Caki2 (cell line): Measurements from ENCODE around the gene KRTAP5-8. TPM values are rescaled to one million over a fixed set of nuclear protein-coding genes. Genes with fewer than 3 reads are reported as not detected.
"Not testable (repeated sequence)": the region's sequence is repeated elsewhere in the genome, so short reads cannot be mapped to it uniquely, and the experiment has no call there.

Experiments
- DNase-seq: peaks from one replicate; pipeline ENCODE4 v3.0.0-alpha.2; 2015; ENCODE audit warnings: low read depth
- in situ Hi-C: cut with HindIII; loops from 2 replicates; pipeline ENCODE4 v1.10.0; 2016; ENCODE audit warnings: low sequenced_read_pairs, low pct_unique_long_range_greater_than_20kb, mixed read lengths
- total RNA-seq: library from RNA; depleted of rRNA; stranded (reverse); fragments of >200 nt; shearing (Covaris generic); gene quantifications from 2 replicates; pipeline ENCODE4 v1.2.3, GENCODE V29; 2014; ENCODE audit warnings: low replicate concordance; rRNA removed

The KRTAP5-8 gene
- not detected in 2 replicates for total RNA-seq

GRCh38 chr11:71537977-71538665 lies at the start of gene KRTAP5-8:
Gene KRTAP5-8 (plus strand): TSS chr11:71538025. CDS start chr11:71538056, 31 bp downstream.
- DNase-seq, in situ Hi-C loops: not testable (repeated sequence)

DNA sequence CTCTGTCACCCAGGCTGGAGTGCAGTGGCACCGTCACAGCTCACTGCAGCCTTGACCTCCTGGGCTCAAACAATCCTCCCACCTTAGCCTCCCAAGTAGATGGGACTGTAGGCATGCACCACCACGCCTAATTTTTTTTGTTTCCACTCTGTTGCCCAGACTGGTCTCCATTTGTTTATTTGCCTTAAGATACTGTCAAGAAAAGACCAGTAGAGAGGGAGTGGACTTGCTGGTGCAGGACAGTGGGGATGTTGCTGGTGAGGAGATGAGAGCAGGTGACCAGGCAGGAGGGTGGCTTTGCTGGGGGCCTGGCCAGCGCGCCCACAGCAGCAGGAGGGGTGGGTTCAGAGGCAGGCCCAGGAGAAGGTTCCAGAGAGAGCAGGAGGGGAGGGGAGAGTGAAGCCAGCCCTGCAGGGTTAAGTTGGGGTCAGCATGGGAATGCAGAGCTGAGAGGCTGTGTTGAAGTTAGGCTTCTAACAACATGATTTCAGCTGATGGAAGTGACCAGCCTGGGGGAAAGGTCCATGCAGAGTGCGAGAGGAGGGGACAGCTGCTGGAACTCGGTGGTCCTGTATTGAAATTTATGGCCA lies 49.0 kb upstream of the KRTAP5-8 start:
- in situ Hi-C loops: no loop called here
- peak; percentile 65 for DNase-seq

DNA sequence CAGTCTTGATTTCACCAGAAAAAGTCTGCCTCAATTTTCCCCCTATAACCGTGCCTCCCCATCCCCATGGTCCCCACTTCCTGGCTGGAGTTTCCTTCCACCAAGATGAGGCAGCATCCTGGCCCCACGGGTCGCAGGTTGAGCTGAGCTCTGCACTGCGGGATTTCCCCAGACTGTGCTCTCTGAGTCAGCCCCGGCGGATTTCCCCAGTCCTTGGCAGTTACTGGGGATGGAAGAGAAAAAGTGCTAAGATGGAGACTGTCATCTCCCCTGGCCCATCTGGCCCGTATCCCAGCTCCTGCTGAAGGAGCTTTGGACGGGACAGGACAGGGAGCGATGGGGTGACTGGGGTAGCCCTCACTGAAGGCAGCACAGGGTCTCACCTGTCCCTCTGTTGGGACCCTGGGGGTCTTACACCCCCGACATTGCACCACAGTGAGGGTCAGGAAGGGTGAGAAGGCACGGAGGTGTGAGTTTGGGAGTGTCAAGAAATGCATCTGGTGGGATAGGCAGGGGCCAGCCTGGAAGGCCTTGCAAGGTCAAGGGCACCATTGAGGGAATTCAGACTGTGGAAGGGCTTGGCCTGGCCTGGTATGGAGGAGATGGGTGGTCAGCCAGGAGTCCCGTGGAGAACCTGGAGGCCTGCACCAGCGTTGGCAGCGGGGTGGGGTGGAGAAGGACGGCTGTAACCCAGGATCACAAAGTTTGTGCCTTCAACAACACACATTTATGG lies 48.3 kb upstream of the KRTAP5-8 start:
- in situ Hi-C loops: no loop called here
- DNase-seq: peak; percentile 52

DNA sequence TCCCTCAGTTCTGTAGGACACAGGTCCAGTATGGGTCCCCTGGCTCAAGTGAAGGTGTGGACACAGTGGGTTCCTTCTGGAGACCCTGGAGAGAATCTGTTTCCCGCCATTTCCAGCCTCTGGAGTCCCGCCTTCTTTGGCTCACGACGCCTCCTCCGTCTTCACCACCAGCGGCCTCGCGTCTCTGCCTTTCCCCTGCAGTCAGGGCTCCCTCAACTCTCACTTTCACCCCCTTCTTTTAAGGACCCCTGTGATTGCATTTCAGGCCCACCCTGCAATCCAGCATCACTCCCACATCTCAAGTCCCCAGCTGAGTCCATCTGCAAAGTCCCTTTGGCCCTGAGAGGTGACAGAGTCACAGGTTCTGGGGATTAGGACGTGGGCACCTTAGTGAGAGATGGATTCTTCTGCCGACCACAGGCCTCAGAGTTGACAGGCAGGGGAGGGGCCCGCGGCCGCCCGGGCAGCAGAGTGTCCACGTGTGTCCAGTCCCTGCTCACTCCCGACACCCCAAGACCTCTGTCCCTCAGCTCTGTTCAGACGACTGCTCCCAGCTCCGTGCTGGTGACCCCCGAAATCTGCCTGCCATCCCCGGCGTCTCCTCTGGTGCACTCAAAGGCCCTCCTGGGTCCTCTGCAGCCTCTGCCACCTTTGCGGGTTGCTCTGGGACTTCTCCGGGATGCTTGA lies 47.6 kb upstream of the KRTAP5-8 start:
- DNase-seq: no peak
- in situ Hi-C loops: no loop called here

DNA sequence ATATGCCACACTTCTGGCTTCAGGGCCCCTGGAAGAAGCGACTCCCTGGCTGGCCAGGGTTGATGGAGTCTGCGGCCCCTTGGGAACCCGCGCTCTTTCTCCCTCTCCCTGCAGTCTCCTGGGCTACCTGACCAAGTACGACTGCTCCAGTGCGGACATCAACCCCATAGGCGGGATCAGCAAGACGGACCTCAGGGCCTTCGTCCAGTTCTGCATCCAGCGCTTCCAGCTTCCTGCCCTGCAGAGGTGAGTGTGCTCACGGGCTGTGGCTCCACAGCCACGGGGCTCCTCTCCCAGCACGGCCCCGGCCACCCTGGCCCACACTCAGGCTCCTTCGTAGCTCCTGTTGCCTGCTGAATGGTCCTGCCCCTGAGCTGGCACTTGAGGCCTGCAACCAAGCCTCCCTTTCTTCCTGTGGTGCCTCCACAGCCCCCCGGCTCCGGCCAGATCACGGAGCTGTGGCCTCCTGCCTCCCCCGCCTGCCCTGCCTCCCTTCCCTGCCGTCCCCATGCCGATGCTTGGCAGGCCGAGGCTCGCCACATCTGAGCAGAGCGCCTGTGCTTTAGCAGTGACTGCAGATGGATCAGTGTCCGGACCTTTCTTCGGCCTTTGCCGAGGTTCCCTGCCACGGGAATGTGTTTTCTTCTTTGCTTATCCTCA lies 47.0 kb upstream of the KRTAP5-8 start:
- DNase-seq: no peak
- in situ Hi-C loops: no loop called here

DNA sequence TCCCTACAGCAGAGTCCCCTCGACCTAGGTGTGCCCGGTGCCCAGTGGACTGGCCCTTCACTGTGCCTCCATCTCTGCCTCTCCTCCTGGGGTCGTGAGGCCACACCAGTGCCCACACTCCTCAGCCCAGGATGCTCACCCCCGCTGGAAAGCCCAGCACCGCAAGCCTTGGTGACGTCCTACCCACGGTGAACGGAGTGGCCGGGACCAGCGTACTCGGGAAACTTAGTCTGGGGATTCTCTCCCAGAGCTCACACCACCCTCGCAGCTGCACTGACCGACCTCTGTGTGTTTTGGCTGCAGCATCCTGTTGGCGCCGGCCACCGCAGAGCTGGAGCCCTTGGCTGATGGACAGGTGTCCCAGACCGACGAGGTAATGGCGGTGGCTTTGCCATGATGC lies 46.3 kb upstream of the KRTAP5-8 start:
- DNase-seq: no peak
- in situ Hi-C loops: no loop called here

DNA sequence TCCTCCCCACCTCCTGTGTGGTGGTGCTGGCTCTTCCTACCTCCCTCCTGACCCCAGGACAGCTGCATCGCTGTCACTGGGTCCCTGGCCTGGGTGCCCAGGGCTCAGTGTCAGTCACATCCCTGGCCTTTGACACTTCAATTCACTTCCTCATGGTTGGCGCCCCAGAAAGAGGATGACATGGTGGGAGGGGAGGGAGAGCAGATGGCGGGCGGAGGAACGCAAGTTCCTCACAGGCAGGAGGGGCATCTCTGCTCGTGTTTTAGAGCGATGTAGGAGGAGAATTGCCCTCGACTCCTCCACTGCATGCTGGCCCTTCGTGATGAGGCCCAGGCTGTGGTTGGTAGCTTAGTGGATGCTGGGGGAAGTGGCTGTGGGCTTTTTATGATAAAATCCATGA lies 45.9 kb upstream of the KRTAP5-8 start:
- in situ Hi-C loops: no loop called here
- no peak for DNase-seq

DNA sequence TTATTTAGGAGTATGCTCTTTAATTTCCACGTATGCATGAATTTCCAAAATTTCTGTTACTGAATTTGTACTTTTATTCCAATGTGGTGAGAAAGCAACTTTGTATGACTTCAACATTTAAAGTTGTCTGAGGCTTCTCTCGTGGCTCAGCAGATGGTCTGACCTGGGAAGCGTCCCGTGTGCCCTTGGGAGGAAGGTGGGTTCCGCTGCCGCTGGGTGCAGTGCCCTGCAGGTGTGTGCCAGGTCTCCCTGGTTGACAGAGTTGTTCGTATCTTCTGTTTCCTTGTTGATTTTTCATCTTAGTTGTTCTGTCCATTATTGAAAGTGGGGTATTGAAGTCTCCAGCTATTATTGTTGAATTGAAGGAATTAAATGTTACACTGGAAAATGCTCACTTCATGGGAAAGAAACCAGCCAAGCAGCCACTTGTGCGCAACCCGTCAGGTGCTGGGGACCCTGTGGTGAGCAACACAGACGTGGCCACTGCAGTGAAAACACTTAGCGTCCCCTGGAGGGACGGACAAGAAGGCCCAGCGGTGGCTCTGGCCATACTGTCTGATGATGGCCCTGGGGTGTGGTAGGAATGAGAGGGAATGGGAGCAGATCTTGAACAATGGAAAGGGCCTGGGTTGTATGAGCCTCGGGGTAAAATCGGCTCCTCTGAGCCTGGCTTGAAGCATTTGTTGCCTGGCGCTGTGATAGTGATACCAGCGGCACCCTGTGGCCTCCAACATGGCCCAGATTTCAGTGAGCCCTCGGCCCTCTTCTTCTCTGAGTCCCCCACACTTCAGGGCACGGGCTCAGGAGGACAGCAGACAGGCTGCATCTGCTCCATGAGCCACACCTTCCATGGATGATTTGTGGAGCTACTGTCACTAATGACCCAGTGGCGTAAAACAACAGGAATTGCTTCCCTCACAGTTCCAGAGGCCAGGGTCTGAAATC lies 42.3 kb upstream of the KRTAP5-8 start:
- in situ Hi-C loops: no loop called here
- no peak for DNase-seq

- in situ Hi-C loops: no loop called here
- no peak for DNase-seq
Observed at GRCh38 chr11:71496421-71496820, 41.4 kb upstream of the KRTAP5-8 start.

- in situ Hi-C loops: no loop called here
- no peak for DNase-seq
Observed at GRCh38 chr11:71498091-71498490, 39.7 kb upstream of the KRTAP5-8 start.

GRCh38 chr11:71499125-71499524 lies 38.7 kb upstream of the KRTAP5-8 start:
- DNase-seq: no peak

DNA sequence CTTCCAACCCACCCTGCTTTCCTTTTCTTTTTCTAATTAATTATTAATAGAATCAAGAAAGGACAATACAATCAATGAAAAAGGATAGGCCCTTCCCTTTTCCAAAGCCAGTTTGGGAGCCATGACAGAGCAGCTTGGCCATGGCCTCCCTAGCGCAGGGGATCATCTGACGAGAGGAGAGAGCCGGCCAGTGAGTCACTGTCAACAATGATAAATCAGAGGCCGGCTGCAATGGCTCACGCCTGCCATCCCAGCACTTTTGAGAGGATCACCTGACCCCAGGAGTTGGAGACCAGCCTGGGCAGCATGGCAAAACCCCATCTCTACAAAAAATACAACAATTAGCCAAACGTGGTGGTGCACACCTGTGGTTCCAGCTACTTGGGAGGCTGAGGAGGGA lies 38.3 kb upstream of the KRTAP5-8 start:
- DNase-seq: no peak
- in situ Hi-C loops: no loop called here

More at GRCh38 chr11:71499125-71499524, 38.7 kb upstream of the KRTAP5-8 start:
- in situ Hi-C loops: no loop called here

DNA sequence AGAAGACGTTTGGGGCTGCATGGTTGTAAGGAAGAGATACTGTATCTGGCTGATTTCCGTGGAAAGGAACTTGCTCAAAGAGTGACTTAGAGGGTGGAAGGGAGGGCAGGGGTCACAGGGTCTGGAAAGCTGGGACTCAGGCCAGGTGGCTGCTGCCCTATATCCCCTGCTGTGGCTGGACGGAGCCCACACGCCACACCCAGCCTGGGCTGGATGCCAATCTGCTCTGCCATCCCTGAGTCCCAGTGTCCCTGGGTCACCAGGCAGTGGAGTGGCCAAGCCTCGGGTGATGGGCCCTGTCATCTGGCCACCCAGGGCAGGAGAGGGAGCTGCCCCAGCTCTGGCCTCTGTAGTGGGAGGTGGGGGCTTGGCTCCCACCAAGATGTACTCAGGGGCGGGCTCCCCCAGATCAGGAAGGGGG lies 37.2 kb upstream of the KRTAP5-8 start:
- in situ Hi-C loops: no loop called here
- peak; percentile 38 for DNase-seq

- DNase-seq: no peak
- in situ Hi-C loops: no loop called here
Observed at GRCh38 chr11:71501071-71501985, 36.5 kb upstream of the KRTAP5-8 start.

- DNase-seq: no peak
- in situ Hi-C loops: no loop called here
Observed at GRCh38 chr11:71502026-71502425, 35.8 kb upstream of the KRTAP5-8 start.

- no peak for DNase-seq
- in situ Hi-C loops: no loop called here
Observed at GRCh38 chr11:71502871-71503435, 34.9 kb upstream of the KRTAP5-8 start.
